NCI-H510A treated with DMSO at 0.1 percent for 48 hours (cell line): ENCODE data around the gene CCDC86.

Experiments
- DNase-seq: peaks from one replicate; lab custom pipeline; 2025; lab: John Stamatoyannopoulos, UW

Gene CCDC86

DNA sequence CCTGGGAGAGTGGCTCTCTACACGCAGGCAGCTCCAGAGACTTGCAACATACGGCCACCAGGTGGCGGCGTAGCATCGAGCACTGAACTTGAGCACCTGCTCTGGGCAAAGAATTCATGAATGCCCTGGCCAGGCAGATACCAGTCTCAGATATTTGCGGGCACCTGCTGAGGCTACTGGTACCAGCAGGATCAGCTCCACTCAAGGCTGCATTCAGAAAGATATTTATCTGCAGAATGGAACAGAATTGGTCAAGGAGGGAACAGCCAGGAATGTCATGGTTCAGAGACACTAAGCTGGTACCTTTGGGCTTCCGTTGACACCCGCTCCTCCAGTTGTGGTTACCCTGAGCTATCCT is 10.8 kb upstream of the CCDC86 start:
- peak; percentile 90 for DNase-seq

DNA sequence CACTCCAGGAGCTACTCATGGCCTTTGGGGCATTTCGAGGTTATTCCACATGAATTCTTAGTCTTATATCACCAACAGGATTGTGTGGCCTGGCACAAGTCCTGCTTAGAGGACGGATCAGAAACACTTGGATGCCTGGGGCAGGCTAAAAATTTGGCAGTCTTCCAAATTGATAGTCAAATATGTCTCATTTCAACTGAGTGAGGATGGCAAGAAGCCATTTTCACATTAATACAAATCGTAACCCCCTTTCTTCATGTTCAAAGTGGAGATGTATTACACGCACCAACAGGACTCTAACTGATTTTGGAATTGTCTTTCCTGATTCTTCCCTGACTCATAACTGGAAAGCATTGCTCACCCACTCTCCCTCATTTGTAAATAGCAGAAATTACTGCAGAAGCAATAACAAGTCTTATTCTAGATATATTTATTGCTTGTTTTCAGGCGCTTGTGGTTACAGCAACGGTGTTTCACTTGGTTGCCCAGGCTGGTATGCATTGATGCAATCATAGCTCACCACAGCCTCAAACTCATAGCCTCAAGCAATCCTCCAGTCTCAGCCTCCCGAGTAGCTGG is 10.3 kb upstream of the CCDC86 start:
- no peak for DNase-seq

DNA sequence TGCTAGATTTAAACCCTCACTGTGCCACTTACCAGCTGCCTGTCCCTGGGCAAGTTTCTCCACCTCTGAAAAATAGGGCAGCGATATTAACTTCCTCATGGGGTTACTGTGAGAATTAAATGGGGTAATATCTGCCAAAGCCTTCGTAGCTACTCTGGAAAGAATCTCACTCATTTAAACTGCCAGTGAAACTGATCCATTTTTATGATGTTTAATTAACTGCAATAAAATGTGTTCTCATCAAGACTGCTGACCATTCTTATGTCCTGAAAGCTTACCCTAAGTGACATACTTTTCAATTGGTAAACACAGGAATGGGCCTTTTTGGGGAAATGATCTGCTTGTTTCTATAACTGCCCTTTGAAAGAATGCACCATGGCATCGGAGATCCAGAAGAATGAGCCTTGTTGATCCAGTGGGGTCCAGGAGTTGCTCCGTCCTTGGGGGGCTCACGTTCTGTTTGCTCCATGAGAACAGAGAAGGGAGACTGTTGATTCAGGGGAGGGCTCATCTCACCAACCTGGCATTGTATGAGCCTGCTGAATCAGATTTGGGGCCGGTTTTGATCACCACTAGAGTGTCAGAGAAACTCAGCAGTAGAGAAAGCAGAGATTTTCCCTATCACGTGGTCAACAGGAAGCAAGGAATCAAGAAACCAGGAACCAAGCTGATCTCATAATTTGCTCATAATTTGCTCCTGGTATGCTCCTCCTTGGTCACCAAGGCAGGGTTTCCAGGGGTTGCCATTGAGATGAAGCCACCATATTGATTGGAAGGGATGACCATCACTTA is 7.0 kb upstream of the CCDC86 start:
- no peak for DNase-seq

DNA sequence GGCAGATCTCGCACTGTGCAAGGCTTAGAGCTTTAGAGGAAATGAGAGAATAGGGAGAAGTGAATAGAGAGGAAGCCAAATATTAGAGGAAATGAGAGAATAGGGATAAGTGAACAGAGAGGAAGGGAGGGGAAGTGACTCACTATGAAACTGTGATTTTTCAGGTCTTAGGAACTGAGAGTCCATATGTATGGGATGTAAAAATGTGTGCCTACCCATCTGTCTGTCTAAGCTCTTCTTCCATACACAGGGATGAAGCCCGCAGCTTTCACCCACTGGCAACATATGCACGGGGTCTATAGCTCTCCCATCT is 6.4 kb upstream of the CCDC86 start:
- DNase-seq, result no peak

DNA sequence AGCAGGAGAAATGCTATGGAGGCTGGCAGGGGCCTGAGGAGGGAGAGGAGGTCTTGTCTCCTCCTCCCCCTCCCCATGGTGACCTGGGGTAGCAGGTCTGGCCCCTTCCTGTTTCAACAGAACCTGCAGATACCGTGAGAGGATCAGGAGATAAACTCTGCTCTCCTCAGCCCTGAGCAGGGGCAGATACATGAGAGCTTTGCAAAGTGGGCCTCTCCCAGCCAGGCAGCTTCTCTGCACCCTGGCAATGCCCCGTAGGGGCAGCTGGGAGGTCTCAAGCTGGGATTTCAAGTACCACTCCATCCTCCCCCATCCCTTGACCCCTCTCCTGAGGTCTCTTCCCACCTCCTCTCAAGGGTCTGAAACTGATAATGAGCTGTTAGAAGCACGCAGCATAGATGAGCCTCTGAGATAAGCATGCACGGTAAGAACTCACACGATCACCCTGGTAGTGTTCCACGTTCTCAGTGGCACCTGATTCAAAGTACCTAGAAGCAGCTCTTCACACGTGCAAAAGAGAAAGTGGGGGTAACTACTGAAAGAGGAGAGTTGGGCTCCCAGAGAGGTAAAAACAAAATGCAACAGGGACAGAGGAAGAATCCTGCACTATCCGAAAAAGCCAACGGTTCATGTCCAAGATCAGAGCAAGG is 4.9 kb upstream of the CCDC86 start:
- DNase-seq, result no peak

DNA sequence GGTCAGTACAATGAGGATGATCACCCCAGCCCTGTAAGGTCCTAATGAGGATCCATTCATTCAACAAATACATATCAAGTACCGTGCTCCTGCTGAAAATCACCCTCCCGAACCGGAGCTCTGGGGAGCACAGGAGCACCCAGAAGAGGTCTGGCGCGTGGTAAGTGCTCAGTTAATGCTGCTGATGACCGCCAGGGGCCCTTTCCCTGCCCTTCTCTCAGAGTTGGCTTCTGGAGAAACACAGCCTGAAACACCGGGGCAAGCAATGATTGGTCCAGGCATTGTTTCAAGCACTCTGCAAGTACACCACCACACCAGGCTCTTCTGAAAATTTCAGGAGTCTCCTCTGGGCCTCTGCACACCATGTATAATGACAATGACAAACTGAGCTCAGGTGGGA is 3.8 kb upstream of the CCDC86 start:
- DNase-seq, result peak; percentile 60

DNA sequence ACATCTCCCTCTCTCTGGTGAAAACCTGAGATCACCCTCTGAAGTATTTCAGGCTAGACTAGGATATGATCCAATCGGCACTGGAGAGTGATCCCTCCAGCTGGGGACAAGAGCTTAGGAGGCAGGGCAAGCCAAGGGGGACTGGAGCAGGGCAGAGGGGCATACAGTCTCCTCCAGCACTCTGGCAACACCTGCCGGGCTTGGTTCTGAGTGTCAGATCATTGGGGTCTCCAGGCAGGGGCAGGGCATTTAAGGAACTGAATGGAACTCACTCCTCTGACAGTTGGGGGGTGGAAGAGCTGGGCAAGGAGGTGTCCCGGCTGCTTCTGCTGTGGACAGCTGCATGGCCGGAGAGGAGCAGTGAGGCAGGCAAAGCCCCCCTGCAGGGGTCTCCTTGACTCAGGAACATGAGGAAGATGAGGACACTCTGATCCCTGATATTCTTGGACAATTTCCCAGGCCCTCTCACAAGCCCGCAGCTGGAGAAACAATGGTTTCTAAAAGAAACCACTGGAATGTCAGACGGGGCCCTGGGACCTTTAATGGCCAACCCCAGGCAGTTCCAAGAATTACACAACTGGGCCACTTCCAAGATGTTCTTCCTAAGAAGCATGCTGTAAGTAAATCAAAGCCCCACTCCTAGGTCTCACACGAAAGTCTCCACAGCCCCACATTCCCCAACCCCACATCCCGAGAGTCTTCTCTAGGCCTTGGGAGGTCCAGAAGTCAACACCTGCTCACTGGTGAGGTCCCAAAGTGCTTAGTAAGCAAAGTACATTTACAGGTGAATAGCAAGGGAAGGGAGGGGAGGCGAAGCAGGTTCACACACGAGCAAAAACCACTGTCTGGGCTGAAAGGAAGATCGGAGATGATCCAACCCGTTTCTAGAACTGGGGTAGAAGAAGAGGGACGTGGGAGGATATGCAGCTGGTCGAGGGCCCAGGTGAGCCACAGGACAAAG is 1.2 kb upstream of the CCDC86 start:
- no peak for DNase-seq

DNA sequence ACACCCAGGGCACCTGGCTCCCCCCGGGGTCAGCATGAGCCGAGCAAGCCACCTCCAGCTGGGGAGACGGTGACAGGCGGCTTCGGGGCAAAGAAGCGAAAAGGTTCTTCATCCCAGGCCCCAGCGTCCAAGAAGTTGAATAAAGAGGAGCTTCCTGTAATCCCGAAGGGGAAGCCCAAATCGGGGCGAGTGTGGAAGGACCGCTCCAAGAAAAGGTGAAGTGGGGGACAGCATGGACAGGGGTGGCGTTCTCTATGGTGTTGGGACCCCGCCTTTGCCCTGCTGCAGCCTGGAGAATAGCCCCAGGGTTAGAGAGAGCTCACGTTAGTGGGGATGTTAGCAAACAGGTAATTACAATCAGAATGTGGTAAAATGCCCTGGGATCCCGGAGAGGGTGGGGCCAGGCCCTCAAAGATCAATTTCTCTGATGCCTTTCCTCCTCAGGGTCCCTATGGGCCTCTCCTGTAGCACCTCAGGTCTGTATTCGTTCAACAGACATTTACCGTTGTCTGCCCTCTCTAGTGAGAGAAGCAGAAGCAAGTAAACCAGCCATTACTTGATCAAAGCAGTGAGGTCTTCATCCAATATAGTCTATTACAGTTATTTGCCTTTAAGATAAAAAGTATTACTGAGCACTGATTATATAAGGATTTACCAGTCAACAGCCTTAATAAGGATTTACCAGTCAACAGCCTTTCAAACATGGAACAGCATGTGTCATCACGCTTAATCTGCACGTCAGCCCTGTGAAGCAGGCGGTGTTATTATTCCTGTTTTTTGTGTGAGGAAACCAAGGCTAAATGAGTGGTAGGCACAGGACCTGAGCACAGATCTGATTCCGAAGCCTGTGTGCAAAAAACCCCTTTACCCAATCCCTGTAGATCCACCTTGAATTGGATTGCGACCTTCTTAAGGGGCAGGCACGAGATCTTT is 1.0 kb downstream of the CCDC86 start:
- no peak for DNase-seq

DNA sequence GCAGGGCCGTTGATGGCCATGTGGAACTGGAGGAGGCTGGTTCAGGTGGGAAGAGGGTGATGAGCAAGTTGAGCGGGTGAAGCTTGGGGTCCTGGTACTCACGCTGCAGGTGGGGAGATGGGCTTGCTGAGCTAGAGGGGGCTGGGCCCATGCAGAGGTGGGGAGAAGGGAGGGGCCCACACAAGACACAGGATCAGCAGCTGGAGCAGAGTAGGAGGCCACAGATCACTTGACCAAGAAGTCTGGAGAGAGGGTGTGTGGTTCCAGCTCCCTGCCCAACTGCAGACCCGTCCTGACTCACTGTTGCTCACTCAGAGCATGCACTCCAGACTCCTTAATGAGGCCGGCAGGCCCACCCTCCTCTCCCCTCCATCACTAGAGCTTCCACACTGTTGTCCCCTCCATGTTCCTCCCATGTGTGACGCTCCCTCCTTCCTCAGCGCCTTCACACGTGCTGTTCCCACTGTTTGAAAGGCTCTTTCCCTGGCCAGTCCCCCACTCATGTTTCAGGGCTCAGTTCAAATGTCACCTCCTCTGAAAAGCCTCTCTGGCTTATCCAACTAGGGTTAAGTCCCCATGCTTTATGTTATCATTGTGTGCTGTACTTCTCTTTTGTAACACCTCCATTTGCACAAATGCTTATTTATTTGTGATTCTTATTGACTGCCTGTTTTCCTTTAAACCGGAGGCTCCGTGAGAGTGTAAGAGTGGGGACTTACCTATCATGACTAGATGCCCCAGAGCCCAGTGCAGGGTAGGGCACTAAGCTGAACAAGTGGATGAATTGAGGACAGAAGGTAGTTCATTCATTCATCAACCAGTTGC is 2.3 kb downstream of the CCDC86 start:
- DNase-seq, result no peak

DNA sequence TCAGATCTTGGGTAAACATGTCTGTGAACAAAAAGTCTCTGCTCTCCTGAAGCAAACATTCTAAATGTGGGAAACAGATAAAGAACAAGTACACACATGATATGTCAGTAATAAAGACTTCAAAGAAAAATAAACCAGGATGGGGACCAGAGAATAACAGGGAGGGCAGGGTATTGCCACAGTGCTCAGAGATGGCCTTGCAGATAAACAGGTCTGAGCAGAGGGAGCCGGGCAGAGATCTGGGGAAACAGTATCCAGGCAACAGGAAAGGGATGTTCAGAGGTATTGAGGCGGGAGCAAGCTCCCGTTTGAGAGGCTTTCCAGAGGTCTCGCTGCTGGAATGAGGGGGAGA is 2.9 kb downstream of the CCDC86 start:
- no peak for DNase-seq

DNA sequence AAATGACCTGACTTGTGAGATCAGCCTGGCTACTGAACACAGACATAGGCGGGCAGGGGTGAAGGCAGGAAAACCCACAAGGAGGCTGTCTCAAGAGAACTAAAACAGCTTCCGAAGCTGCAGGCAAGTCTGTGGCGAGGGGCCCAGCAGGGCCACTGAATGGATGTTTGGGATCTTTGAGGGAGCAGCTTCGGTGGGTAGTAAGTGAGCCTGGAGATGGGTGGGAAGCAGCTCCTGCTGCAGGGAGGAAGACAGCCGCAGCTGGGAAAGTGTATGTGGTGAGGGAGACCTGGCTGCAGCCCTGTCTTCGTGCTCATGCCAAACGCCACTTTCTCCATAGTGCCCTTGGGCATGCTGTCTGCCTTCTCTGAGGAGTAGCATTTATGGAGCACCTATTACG is 3.4 kb downstream of the CCDC86 start:
- no peak for DNase-seq

DNA sequence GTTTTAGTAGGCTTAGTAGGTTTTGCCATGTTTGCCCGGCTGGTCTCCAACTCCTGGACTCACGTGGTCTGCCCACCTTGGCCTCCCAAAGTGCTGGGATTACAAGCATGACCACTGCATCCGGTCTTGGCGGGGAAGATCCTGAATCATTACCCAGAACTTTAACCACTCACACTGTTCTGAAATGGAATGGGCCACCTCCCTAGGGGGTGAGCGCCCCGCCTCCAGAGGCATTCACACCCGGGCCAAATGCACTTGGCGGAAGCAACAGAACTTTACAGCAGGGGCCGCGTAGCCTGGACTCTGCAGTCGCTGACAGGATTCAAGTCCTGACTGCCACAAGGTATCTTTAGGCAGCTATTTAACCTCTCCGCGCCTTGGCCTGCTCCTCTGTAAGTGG is 5.4 kb downstream of the CCDC86 start:
- DNase-seq, result no peak

DNA sequence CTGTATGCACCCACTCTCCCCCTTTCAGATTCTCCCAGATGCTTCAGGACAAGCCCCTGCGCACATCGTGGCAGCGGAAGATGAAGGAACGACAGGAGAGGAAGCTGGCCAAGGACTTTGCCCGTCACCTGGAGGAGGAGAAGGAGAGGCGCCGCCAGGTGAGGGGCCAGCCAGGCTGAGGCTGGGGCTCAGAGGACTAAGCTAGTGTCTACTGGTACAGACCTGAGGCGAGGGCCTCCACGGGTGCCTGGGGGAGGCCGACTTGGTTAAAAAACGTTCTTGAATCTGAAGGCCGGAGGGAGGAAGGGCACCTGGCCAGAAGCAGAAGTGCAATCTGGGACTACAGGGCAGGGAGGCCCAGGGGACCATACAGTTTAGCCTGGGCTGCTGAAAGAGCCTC is 6.0 kb downstream of the CCDC86 start:
- no peak for DNase-seq

DNA sequence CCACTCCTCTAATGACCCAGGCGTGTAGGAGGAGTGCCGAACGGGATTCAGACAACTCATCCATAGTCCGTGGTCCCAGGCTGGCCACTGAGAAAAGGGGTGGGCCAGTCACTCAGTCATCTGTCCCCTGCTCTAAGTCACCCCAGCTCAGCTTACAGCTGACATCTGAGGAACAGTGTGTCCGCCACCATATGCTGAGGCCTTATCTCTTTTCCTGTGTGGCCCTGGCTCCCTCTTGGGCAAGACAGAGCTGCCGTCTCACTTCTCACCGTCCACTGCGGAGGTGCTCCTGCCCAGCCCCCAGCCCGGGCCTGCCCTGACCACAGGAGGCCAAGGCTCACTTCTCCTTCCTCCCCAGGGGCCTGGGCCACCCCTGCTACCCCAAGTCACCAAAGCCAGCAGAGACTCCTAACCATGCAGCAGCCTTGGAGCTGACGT is 6.8 kb downstream of the CCDC86 start:
- DNase-seq, result no peak

DNA sequence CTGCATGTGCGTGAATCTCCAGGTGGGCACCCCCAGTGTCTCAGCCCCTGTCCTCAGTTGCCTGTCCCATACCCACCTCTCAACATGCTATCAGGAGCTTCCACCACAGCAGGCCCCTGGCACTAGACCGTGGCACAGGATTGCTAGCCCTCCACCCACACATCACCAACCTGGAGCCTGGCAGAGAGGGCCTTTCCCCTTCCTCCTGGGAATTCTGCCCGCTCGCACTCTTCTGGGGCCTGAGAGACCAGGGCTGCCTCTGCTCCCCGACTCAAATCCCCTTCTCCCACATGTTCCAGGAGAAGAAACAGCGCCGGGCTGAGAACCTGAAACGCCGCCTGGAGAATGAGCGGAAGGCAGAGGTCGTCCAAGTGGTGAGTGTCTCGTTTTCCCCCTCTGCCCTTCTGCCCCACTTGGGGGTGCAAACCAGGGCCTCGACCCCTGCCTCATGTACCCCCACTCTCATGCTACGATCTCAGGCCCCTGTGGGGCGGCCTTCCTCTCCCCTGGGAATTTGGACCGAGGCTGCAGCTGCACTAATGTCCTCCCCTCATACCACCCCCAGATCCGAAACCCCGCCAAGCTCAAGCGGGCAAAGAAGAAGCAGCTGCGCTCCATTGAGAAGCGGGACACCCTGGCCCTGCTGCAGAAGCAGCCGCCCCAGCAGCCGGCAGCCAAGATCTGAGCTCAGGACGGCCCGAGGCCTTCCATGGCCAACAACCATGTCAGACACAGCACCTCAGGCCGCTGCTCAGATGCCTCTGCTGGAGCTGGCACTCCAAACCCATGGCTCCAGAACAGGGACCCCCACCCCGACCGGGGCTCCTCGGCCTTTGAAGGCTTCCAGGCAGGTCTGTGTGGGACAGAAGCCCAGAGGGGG is 8.0 kb downstream of the CCDC86 start:
- no peak for DNase-seq

DNA sequence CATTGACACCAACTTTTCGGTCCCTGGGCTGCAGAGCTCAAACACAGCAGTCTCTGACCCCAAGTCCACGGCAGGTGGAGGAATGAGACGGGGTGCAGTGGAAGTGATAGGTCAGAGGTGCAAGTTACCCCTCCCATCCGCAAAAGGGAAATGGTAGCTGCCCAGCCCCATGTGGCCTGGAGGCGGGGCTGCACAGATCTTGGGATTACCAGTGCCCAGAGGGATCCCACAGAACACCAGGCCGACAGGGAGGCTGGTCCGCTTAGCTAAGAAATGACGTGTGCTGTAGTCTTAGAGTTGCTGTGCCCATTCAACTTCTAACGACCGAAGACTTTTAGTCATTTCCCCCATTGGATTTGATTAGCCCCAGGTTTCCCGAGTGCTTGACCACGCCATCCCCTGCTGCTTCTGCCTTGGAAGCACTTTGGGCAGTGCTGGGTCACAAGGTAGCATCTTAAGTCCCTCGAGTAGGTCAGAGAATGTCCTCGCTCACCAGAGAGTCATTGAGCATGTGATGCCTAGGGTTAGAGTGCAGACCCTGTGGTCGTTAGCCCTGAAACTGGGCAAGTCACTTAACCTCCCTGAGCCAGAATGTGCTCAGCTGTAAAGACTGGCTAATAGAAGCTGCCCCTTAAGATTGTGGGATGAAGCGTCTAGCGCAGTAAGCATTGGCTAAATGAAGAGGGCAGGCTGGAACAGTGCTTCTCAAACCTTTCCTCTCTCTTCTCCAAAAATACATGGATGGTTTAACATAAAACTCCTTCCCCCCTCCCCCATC is 9.6 kb downstream of the CCDC86 start:
- no peak for DNase-seq

DNA sequence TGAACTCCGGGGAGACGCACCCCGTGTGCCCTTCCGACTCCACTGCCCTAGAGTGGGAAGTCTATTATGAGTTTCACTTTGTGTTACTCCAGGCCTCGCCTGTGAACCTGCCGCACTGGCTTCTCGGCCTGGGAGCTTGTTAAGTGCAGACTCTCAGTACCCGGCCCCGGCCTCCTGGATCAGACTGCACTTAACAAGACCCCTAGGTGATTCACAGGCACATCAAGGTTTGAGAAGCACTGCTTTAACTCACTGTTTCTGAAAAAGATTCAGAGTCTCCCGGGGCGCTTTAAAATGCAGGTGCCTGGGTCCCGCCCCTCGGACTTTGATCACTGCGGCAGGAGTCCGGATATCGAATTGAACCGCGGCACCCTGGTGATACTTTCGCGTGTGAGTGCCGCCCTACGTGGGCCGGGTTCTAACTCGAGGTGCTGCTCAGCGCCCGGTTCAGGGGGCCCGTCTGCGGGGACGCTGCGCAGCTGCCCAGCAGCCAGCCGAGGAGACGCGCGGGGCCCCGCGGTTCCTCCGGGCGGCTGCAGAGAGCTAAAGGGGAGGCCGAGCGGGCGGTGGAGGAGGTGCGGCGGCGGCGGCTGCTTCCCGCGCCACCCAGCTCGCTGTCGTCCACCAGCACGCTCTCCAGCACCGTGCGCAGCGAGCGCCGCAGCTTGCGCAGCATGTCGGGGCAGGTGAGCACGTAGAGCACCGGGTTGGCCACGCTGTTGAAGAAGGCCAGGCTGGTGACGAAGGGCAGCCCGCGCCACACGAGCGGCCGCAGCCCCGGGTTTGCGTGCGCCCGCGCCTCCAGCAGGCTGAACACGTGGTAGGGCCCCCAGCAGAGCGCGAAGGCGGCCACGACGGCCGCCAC is 10.4 kb downstream of the CCDC86 start:
- no peak for DNase-seq
